NCI-H82 (cell line): Measurements from ENCODE around the gene TRERF1.

Experiments used
- DNase-seq: peaks from one replicate; lab custom pipeline; 2025; lab: John Stamatoyannopoulos, UW

TRERF1 gene

GRCh38 chr6:42184475-42184874 lies 267.3 kb downstream of the TRERF1 start:
- no peak for DNase-seq

- DNase-seq: no peak
Observed at GRCh38 chr6:42182101-42182500, 269.6 kb downstream of the TRERF1 start.

- DNase-seq: no peak
Observed at GRCh38 chr6:42179945-42180313, 271.8 kb downstream of the TRERF1 start.

DNA sequence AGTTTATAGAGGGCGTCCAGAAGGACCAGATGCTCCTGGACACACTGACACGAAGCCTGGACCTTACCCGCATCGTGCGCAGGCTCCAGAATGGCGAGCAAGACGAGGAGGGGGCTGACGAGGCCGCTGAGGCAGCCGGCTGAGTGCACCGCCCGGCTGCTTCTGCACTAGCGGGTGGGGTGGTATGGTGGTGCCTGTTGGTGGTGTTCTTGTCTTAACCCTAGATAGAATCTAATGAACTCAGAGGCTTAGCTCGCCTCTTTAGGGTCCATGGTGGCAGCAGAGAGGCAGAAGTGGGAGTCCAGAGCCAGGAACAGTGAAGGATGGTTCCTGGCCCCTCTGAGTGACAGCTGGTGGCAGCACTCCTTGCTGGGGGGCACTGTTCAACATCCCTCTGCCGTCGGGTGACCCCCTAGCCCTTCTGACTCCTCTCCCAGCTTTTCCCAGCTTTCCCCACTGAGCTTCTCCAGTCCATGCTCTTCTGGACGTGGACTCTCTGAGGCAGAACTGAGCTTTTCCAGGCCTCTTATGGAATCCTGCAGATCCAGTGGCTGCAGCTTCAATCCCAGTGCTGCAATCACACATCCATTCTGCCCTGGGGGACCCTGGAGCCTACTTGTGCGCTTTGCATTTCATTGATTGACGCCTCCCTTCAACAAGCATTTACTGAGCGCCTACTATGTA lies 272.3 kb downstream of the TRERF1 start:
- DNase-seq: no peak

DNA sequence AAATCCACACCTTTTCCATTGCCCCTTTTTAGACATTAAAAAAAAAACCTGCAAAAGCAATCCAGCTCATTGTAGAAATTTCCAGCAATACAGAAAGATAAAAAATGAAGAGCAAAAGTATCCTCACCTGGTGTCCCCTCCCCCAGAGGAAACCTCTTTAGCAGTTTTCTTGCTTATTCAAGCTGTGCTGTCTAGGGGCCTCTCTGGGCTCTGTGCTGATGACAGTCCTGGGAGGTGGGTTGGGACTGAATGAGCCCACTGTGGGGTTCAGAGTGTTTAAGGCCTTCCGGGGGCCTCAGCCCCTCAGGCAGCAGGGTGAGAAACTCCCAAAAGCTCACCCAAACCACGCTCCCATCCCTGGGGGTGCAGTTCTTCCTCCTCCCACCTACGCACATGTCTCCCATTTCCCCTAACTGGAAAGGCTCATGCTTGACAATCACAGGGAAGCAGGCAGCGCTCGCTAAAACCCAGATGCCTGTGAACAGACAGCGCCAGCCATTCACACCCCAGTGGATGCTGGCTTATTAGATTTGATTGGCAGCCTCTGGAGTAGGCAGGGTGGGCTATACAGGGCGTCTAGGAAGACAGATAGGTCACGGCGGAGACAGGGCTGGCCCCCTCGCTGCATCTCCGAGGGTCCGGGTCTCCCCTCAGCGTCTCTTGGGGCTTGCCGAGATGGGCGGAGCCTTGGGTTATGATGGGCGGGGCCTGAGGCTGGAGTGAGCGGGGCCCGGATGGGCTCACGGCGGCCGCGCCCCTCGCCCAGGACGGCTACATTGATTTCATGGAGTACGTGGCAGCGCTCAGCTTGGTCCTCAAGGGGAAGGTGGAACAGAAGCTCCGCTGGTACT lies 274.0 kb downstream of the TRERF1 start:
- DNase-seq: no peak

- no peak for DNase-seq
Observed at GRCh38 chr6:42176981-42177380, 274.7 kb downstream of the TRERF1 start.

- DNase-seq: no peak
Observed at GRCh38 chr6:42175860-42176259, 275.9 kb downstream of the TRERF1 start.
